Measurements from ENCODE around the gene HSP90B1. TPM values are rescaled to one million over a fixed set of nuclear protein-coding genes. Genes with fewer than 3 reads are reported as not detected.
A peak's percentile ranks its signal among the peaks of the same experiment; 100 is the strongest.

HSP90B1 gene
- polyA plus RNA-seq, 1 experiment: 848 TPM

- H3K27me3 ChIP-seq (ENCODE audit: control insufficient read depth, insufficient read depth, low read length): no peaks in the 10 kb centered on the region
- H3K9me3 ChIP-seq (ENCODE audit: control insufficient read depth, insufficient read depth, low read length): no peaks in the 10 kb centered on the region
- peak overlapping the region; percentile 89 for H3K4me3 ChIP-seq (ENCODE audit: low read depth, low read length)
- ChIA-PET POLR2A (no interaction called here), CTCF (interaction anchor here (0.5 kb wide), 1 partner anchor 63 kb away, joined by 5 read pairs; no protein-coding TSS in a partner anchor)
- H3K27ac ChIP-seq (ENCODE audit: low read depth, low read length): no peak overlapping the region
- TF ChIP-seq CTCF (IDR thresholded peaks at IDR 0.05; ENCODE audit: low read depth, low read length): no peak
- DNase-seq (ENCODE audit: low read depth, low spot score): no peak
Measured at GRCh38 chr12:103933237-103933636, 3.0 kb downstream of the HSP90B1 start.

- TF ChIP-seq CTCF (IDR thresholded peaks at IDR 0.05; ENCODE audit: low read depth, low read length): no peak
- Histone ChIP-seq H3K4me3 (ENCODE audit: low read depth, low read length) (no peak overlapping the region), H3K9me3 (ENCODE audit: control insufficient read depth, insufficient read depth, low read length) (no peaks in the 10 kb centered on the region), H3K27ac (ENCODE audit: low read depth, low read length) (no peak overlapping the region), H3K27me3 (ENCODE audit: control insufficient read depth, insufficient read depth, low read length) (no peaks in the 10 kb centered on the region)
- POLR2A ChIA-PET: no interaction called here
- CTCF ChIA-PET: interaction anchor here (0.7 to 1.0 kb wide), 3 partner anchors 13 to 64 kb away, joined by 3 read pairs; no protein-coding TSS in a partner anchor
- DNase-seq (ENCODE audit: low read depth, low spot score): no peak
Measured at GRCh38 chr12:103936679-103937078, 6.5 kb downstream of the HSP90B1 start.

GRCh38 chr12:103944964-103945363 lies 14.8 kb downstream of the HSP90B1 start:
- no peaks in the 10 kb centered on the region for H3K27me3 ChIP-seq (ENCODE audit: control insufficient read depth, insufficient read depth, low read length)
- TF ChIP-seq CTCF (IDR thresholded peaks at IDR 0.05; ENCODE audit: low read depth, low read length): no peak
- H3K4me3 ChIP-seq (ENCODE audit: low read depth, low read length): no peak overlapping the region
- H3K9me3 ChIP-seq (ENCODE audit: control insufficient read depth, insufficient read depth, low read length): no peaks in the 10 kb centered on the region
- no peak for DNase-seq (ENCODE audit: low read depth, low spot score)
- ChIA-PET POLR2A (interaction anchor here (1.0 kb wide), 1 partner anchor 15 kb away, joined by 4 read pairs; the partner anchor contains the start of gene HSP90B1), CTCF (interaction anchor here (0.5 kb wide), 1 partner anchor 75 kb away, joined by 4 read pairs; no protein-coding TSS in a partner anchor)
- H3K27ac ChIP-seq (ENCODE audit: low read depth, low read length): no peak overlapping the region

GRCh38 chr12:103947871-103948555 lies 17.8 kb downstream of the HSP90B1 start:
- CTCF ChIA-PET: no interaction called here
- H3K4me3 ChIP-seq (ENCODE audit: low read depth, low read length): no peak overlapping the region
- DNase-seq (ENCODE audit: low read depth, low spot score): no peak

More at GRCh38 chr12:103947871-103948555, 17.8 kb downstream of the HSP90B1 start:
- POLR2A ChIA-PET: no interaction called here
- Histone ChIP-seq H3K9me3 (ENCODE audit: control insufficient read depth, insufficient read depth, low read length) (no peaks in the 10 kb centered on the region), H3K27ac (ENCODE audit: low read depth, low read length) (no peak overlapping the region), H3K27me3 (ENCODE audit: control insufficient read depth, insufficient read depth, low read length) (no peaks in the 10 kb centered on the region)
- no peak for TF ChIP-seq CTCF (IDR thresholded peaks at IDR 0.05; ENCODE audit: low read depth, low read length)

All from AG04450 (cell line).